PC-3 (cell line): Measurements from ENCODE around the gene EVI2A. TPM values are rescaled to one million over a fixed set of nuclear protein-coding genes. Genes with fewer than 3 reads are reported as not detected.
A peak's percentile ranks its signal among the peaks of the same experiment; 100 is the strongest.
"Not testable (repeated sequence)": the region's sequence is repeated elsewhere in the genome, so short reads cannot be mapped to it uniquely, and the experiment has no call there.

Experiments used
- ATAC-seq: fragments of 200-7000 bp; cut with Tn5 transposase; 2 replicates; pipeline ENCODE4 v1.9.1; 2020; ENCODE audit warnings: mild to moderate bottlenecking, moderate library complexity
- BruUV-seq: library from RNA; stranded (reverse); fragments of 400-500 nt; replicated peaks from 2 replicates; lab custom pipeline; 2021; lab: Mats Ljungman, UMichigan
- CTCF ChIA-PET: fragments of 300-600 bp; sonication (Branson Sonifier 250); formaldehyde crosslinking; loops from one replicate; lab custom pipeline; 2022; ENCODE audit warnings: antibody characterized with exemption; lab: Charles Lee
- POLR2A ChIA-PET: fragments of 300-600 bp; sonication (Branson Sonifier 250); formaldehyde crosslinking; loops from one replicate; lab custom pipeline; 2022; ENCODE audit warnings: antibody characterized with exemption; ENCODE audit not compliant: unreplicated experiment; lab: Charles Lee
- DNase-seq: peaks from one replicate; pipeline ENCODE4 v3.0.0-alpha.2; 2015
- H2AFZ ChIP-seq: fragments of 300-600 bp; sonication (generic); 2 replicates; pipeline ENCODE4 v1.6.0; 2016; ENCODE audit warnings: antibody characterized with exemption, low read length
- H3F3A ChIP-seq: fragments of 300-600 bp; sonication (generic); one replicate; pipeline ENCODE4 v1.6.0; 2017; ENCODE audit warnings: antibody characterized with exemption, low read length, control low read depth, mild to moderate bottlenecking; ENCODE audit not compliant: unreplicated experiment
- H3K27ac ChIP-seq: fragments of 300-600 bp; sonication (generic); 2 replicates; pipeline ENCODE4 v1.5.1; 2016; ENCODE audit warnings: mild to moderate bottlenecking, low read length
- H3K27me3 ChIP-seq: fragments of 300-600 bp; sonication (generic); 2 replicates; pipeline ENCODE4 v1.6.1; 2016; ENCODE audit warnings: low read length, mixed read lengths
- H3K36me3 ChIP-seq: fragments of 300-600 bp; sonication (generic); 2 replicates; pipeline ENCODE4 v1.6.1; 2016; ENCODE audit warnings: low read depth, mixed run types, low read length, mixed read lengths
- H3K4me1 ChIP-seq: fragments of 300-600 bp; sonication (generic); 2 replicates; pipeline ENCODE4 v1.5.1; 2016; ENCODE audit warnings: low read length; ENCODE audit not compliant: insufficient read depth
- H3K4me2 ChIP-seq: fragments of 300-600 bp; sonication (generic); 2 replicates; pipeline ENCODE4 v1.6.0; 2016; ENCODE audit warnings: low read length
- H3K4me3 ChIP-seq: fragments of 300-600 bp; sonication (generic); 2 replicates; pipeline ENCODE4 v1.5.1; 2016; ENCODE audit warnings: mild to moderate bottlenecking, low read length, mixed read lengths
- H3K79me2 ChIP-seq: fragments of 300-600 bp; sonication (generic); 2 replicates; pipeline ENCODE4 v1.6.1; 2017; ENCODE audit warnings: low read length, mixed read lengths
- H3K9ac ChIP-seq: fragments of 300-600 bp; sonication (generic); 2 replicates; pipeline ENCODE4 v1.6.0; 2016; ENCODE audit warnings: mild to moderate bottlenecking, low read length
- H3K9me2 ChIP-seq: fragments of 300-600 bp; sonication (generic); replicated peaks from 2 replicates; pipeline ENCODE4 v1.6.1; 2016; ENCODE audit warnings: mixed run types, low read length, mixed read lengths
- H3K9me3 ChIP-seq: fragments of 300-600 bp; sonication (generic); 2 replicates; pipeline ENCODE4 v1.6.1; 2016; ENCODE audit warnings: low read length, mixed read lengths
- H4K20me1 ChIP-seq: fragments of 300-600 bp; sonication (generic); 2 replicates; pipeline ENCODE4 v1.6.1; 2016; ENCODE audit warnings: low read length, mixed read lengths
- EZH2 ChIP-seq: fragments of 300-600 bp; sonication (generic); IDR thresholded peaks from one replicate; pipeline ENCODE4 v1.6.1; 2017; ENCODE audit warnings: antibody characterized with exemption, mild to moderate bottlenecking, low read length; ENCODE audit not compliant: unreplicated experiment
- EZH2phosphoT487 ChIP-seq: fragments of 300-600 bp; sonication (generic); IDR thresholded peaks from 2 replicates; pipeline ENCODE4 v1.6.1; 2018; ENCODE audit warnings: mild to moderate bottlenecking, antibody characterized with exemption, low read length, borderline replicate concordance
- intact Hi-C: fragments of 100-400 bp; cut with micrococcal nuclease; formaldehyde crosslinking; loops from 2 replicates; pipeline ENCODE4 v1.9.0; 2023
- total RNA-seq: library from RNA; depleted of rRNA; stranded (reverse); fragments of >200 nt; gene quantifications from 2 replicates; pipeline ENCODE4 v1.2.3, GENCODE V29; 2014
- TF ChIP-seq, protein P1 (sequence below): fragments of 300-600 bp; sonication (generic); conservative IDR thresholded peaks from 2 replicates; pipeline ENCODE4 v1.5.1; 2017; ENCODE audit warnings: antibody characterized with exemption, low read depth, mild to moderate bottlenecking, low read length

EVI2A gene
- total RNA-seq, 1 experiment from 2014 or later, result not detected

GRCh38 chr17:31291820-31292219 lies 29.6 kb downstream of the EVI2A start:
- H3K79me2 ChIP-seq, result no peaks in the 10 kb centered on the region
- no peak overlapping the region for H2AFZ ChIP-seq
- no peaks in the 10 kb centered on the region for H3K27me3 ChIP-seq
- DNase-seq, result no peak
- no peak overlapping the region for H3K4me2 ChIP-seq
- no TSS peak for BruUV-seq
- H4K20me1 ChIP-seq, result no peaks in the 10 kb centered on the region
- ChIA-PET CTCF (no interaction called here), POLR2A (no interaction called here)
- H3K36me3 ChIP-seq, result no peaks in the 10 kb centered on the region
- H3K9me2 ChIP-seq, result no peaks in the 10 kb centered on the region
- no peak for ATAC-seq
- no peak for TF ChIP-seq EZH2
- TF ChIP-seq, protein P1, sequence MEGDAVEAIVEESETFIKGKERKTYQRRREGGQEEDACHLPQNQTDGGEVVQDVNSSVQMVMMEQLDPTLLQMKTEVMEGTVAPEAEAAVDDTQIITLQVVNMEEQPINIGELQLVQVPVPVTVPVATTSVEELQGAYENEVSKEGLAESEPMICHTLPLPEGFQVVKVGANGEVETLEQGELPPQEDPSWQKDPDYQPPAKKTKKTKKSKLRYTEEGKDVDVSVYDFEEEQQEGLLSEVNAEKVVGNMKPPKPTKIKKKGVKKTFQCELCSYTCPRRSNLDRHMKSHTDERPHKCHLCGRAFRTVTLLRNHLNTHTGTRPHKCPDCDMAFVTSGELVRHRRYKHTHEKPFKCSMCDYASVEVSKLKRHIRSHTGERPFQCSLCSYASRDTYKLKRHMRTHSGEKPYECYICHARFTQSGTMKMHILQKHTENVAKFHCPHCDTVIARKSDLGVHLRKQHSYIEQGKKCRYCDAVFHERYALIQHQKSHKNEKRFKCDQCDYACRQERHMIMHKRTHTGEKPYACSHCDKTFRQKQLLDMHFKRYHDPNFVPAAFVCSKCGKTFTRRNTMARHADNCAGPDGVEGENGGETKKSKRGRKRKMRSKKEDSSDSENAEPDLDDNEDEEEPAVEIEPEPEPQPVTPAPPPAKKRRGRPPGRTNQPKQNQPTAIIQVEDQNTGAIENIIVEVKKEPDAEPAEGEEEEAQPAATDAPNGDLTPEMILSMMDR, result no peak
- TF ChIP-seq EZH2phosphoT487, result no peak
- H3K9ac ChIP-seq, result no peak overlapping the region
- peaks cover 14% of the 10 kb centered on the region for H3K4me1 ChIP-seq
- no peaks in the 10 kb centered on the region for H3F3A ChIP-seq
- no peak overlapping the region for H3K27ac ChIP-seq
- H3K9me3 ChIP-seq, result no peaks in the 10 kb centered on the region
- intact Hi-C loops, result no loop called here
- no peak overlapping the region for H3K4me3 ChIP-seq

DNA sequence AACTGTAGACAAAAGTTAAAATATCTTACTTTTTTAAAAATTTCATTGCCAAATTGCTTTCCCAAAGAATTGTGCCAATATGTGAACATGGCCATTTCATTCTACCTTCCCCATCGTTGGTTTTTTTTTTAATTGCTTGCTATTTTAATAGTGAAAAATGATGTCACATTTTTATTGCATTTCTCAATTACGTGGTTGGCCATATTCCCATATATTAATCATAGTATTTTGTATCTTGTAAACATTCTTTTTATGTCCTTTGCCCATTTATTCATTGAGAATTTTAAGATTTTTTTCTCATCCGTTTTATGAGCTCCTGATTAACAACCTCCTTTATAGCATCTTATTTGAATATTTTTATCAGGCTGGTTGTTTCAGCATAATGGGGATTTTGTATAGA lies 31.6 kb downstream of the EVI2A start:
- BruUV-seq, result no TSS peak
- peak overlapping the region; percentile 53 for H3K27ac ChIP-seq

GRCh38 chr17:31287932-31288331 lies 33.5 kb downstream of the EVI2A start:
- CTCF ChIA-PET, DNase-seq, H3K9ac ChIP-seq, H3K36me3 ChIP-seq, ATAC-seq, H3K9me3 ChIP-seq, H3K27ac ChIP-seq, BruUV-seq, intact Hi-C loops, H4K20me1 ChIP-seq, H2AFZ ChIP-seq, H3K79me2 ChIP-seq, H3K9me2 ChIP-seq, POLR2A ChIA-PET, H3K27me3 ChIP-seq, H3K4me2 ChIP-seq, H3F3A ChIP-seq, H3K4me3 ChIP-seq: not testable (repeated sequence)
- H3K4me1 ChIP-seq, result peaks cover 14% of the 10 kb centered on the region

More for the DNA sequence above, 31.6 kb downstream of the EVI2A start:
- Histone ChIP-seq H3K9me2 (no peaks in the 10 kb centered on the region), H3K4me3 (no peak overlapping the region), H3F3A (no peaks in the 10 kb centered on the region), H3K4me2 (peak overlapping the region; percentile 39; the same call in 1 of the 2 replicates), H3K9ac (no peak overlapping the region), H4K20me1 (no peaks in the 10 kb centered on the region), H3K36me3 (no peaks in the 10 kb centered on the region), H3K79me2 (no peaks in the 10 kb centered on the region), H3K4me1 (peaks cover 14% of the 10 kb centered on the region), H2AFZ (no peak overlapping the region), H3K9me3 (no peaks in the 10 kb centered on the region), H3K27me3 (no peaks in the 10 kb centered on the region)
- DNase-seq (peak; percentile 49), ATAC-seq (no peak)
- ChIA-PET CTCF (no interaction called here), POLR2A (no interaction called here)
- intact Hi-C loops, result no loop called here
- TF ChIP-seq, protein P1, result no peak
- TF ChIP-seq EZH2phosphoT487, result no peak
- TF ChIP-seq EZH2, result no peak
